ENCODE data around the gene NELFCD. TPM values are rescaled to one million over a fixed set of nuclear protein-coding genes. Genes with fewer than 3 reads are reported as not detected.

Gene NELFCD
- total and polyA plus RNA-seq, 10 of the 15 experiments (the other 5 are each of a cell fraction or from before 2014, with no cell fraction given): 8.9 to 109 (median 82.9) TPM

GRCh38 chr20:59042796-59043631 is 62.0 kb downstream of the NELFCD start (continued):
- TF ChIP-seq LARP7 (IDR thresholded peaks at IDR 0.05) (peak; percentile 72; the same call in 1 of the 2 replicates), TAF1 (IDR thresholded peaks at IDR 0.05; ENCODE audit: borderline replicate concordance, low read depth, low read length) (no peak), ATF7 (IDR thresholded peaks at IDR 0.05; ENCODE audit: low read depth) (no peak), SUZ12 (IDR thresholded peaks at IDR 0.05; ENCODE audit: unreplicated experiment) (no peak), CBX3 (IDR thresholded peaks at IDR 0.05; ENCODE audit: borderline replicate concordance, low read depth) (no peak), SMARCA5 (IDR thresholded peaks at IDR 0.05) (0 out of 2 replicates have a peak, but pooled peaks have one; percentile 15), SIX5 (IDR thresholded peaks at IDR 0.05; ENCODE audit: low read depth, low read length, severe bottlenecking) (no peak), RBBP5 (conservative IDR thresholded peaks at IDR 0.05) (no peak), PAX8 (IDR thresholded peaks at IDR 0.05) (no peak), MTA3 (IDR thresholded peaks at IDR 0.05; ENCODE audit: borderline replicate concordance, low read length) (no peak)

- no peak overlapping the region for H3K9ac ChIP-seq (ENCODE audit: control insufficient read depth, insufficient read depth, low read length)
- intact Hi-C loops (cut with micrococcal nuclease; ENCODE audit: unreplicated experiment): no loop called here
- ChIA-PET RAD21 (ENCODE audit: unreplicated experiment) (interaction anchor here (1.0 to 1.3 kb wide), 5 partner anchors 11 to 157 kb away, joined by 3 to 6 read pairs (median 3); partner anchors contain the start of gene ATP5F1E), SMC1A (ENCODE audit: uncharacterized antibody, unreplicated experiment) (interaction anchor here (0.8 to 1.3 kb wide), 4 partner anchors 12 to 138 kb away, joined by 3 to 6 read pairs (median 4); partner anchors contain the start of gene ATP5F1E), POLR2A (interaction anchor here (0.9 to 4.3 kb wide), 4 partner anchors 8 to 136 kb away, joined by 4 to 40 read pairs (median 8); partner anchors contain the start of gene ATP5F1E), CTCF (interaction anchor here (0.6 to 1.5 kb wide), 4 partner anchors 13 to 171 kb away, joined by 3 to 6 read pairs (median 4); no protein-coding TSS in a partner anchor)
- H2AFZ ChIP-seq (ENCODE audit: control insufficient read depth, low read depth, low read length): peak overlapping the region; percentile 51
- no peaks in the 10 kb centered on the region; the same call in 1 of the 2 replicates for H4K20me1 ChIP-seq (ENCODE audit: control insufficient read depth, insufficient read depth)
- DNase-seq (ENCODE audit: low read depth, low spot score) (no peak), ATAC-seq (no peak), FAIRE-seq (no peak)
- H3K4me1 ChIP-seq (ENCODE audit: control insufficient read depth, insufficient read depth, low read length): peaks cover 13% of the 10 kb centered on the region
- peaks cover 0 to 3% of the 10 kb centered on the region in 2 experiments; a peak in 1 of 4 replicates for H3K36me3 ChIP-seq (ENCODE audit: control insufficient read depth in 2 of 2, insufficient read depth in 2 of 2, low read length in 1 of 2)
- H3K27ac ChIP-seq (ENCODE audit: control insufficient read depth, insufficient read depth): no peak overlapping the region
- H3K4me2 ChIP-seq (ENCODE audit: control insufficient read depth, insufficient read depth): peak overlapping the region; percentile 98; the same call in 1 of the 2 replicates
- no peaks in the 10 kb centered on the region for H3K27me3 ChIP-seq (replicated peaks in 1 of 2; ENCODE audit: control insufficient read depth in 2 of 2, insufficient read depth in 2 of 2, low read length in 1 of 2)
- no peaks in the 10 kb centered on the region for H3K9me3 ChIP-seq (replicated peaks; ENCODE audit: control insufficient read depth, insufficient read depth, low read length)
- H3K79me2 ChIP-seq (ENCODE audit: control insufficient read depth, insufficient read depth, low read length): peaks cover 42% of the 10 kb centered on the region
- in situ Hi-C loops (cut with MboI): loop anchor here (10.0 kb wide), 1 partner anchor 389 kb away; the partner anchor contains the start of gene STX16
- 2% methylated on average over 3 of the region's 3 CpGs for WGBS (ENCODE audit: insufficient coverage, insufficient replicate concordance, low lambda C conversion rate, missing lambda C conversion rate)
- no TSS peak for BruUV-seq (replicated peaks)
- 0 out of 2 replicates have a peak overlapping the region, but pooled peaks have one; percentile 70 for H3K4me3 ChIP-seq
- TF ChIP-seq PKNOX1 (IDR thresholded peaks at IDR 0.05) (no peak), IRF5 (IDR thresholded peaks at IDR 0.05; ENCODE audit: borderline replicate concordance) (no peak), ELK1 (IDR thresholded peaks at IDR 0.05; ENCODE audit: low read depth, low read length) (no peak), KAT2A (conservative IDR thresholded peaks at IDR 0.05; ENCODE audit: control insufficient read depth, low read depth, low read length) (no peak), POU2F2 (IDR thresholded peaks at IDR 0.05; ENCODE audit: borderline replicate concordance, low read depth, low read length) (no peak), IKZF1 (conservative IDR thresholded peaks at IDR 0.05) (no peak), USF1 (IDR thresholded peaks at IDR 0.05; ENCODE audit: borderline replicate concordance, extremely low read length, insufficient read depth, low read depth, low read length) (no peak)
Observed at GRCh38 chr20:59043698-59044097, 62.6 kb downstream of the NELFCD start.
